Suprapubic skin (tissue), 4 donors: ENCODE measurements around the gene CEP112. TPM values are rescaled to one million over a fixed set of nuclear protein-coding genes. Genes with fewer than 3 reads are reported as not detected.

ENCODE experiments used
- DNase-seq, 2 donors: peaks; one replicate each; pipeline ENCODE4 v3.0.0-alpha.2; 2019; ENCODE audit warnings: low spot score in 2 of 2
- H3K27ac ChIP-seq: fragments of 200-600 bp; sonication (generic); one replicate; pipeline ENCODE4 v1.5.1; 2019
- H3K27me3 ChIP-seq: fragments of 200-600 bp; sonication (generic); one replicate; pipeline ENCODE4 v1.5.1; 2019
- H3K36me3 ChIP-seq: fragments of 200-600 bp; sonication (generic); one replicate; pipeline ENCODE4 v1.5.1; 2019
- H3K4me1 ChIP-seq: fragments of 200-600 bp; sonication (generic); one replicate; pipeline ENCODE4 v1.5.1; 2019
- H3K4me3 ChIP-seq: fragments of 200-600 bp; sonication (generic); one replicate; pipeline ENCODE4 v1.5.1; 2019; ENCODE audit warnings: mild to moderate bottlenecking
- H3K9me3 ChIP-seq: fragments of 200-600 bp; sonication (generic); one replicate; pipeline ENCODE4 v1.5.1; 2019
- CTCF ChIP-seq, 2 donors: fragments of 200-600 bp in 1 of 2; fragments of 450-650 bp in 1 of 2; sonication (generic) in 1 of 2; IDR thresholded peaks; one replicate each; pipeline ENCODE4 v1.5.1; 2016 to 2019; ENCODE audit warnings: antibody characterized with exemption in 2 of 2, mild to moderate bottlenecking in 1 of 2, moderate library complexity in 1 of 2
- EP300 ChIP-seq: sonication (generic); formaldehyde crosslinking; IDR thresholded peaks from one replicate; pipeline ENCODE4 v1.6.1; 2017; ENCODE audit warnings: antibody characterized with exemption
- POLR2A ChIP-seq, 2 donors: fragments of 450-650 bp; IDR thresholded peaks; one replicate each; pipeline ENCODE4 v1.6.1; 2017; ENCODE audit warnings: antibody characterized with exemption in 2 of 2, mild to moderate bottlenecking in 2 of 2, moderate library complexity in 2 of 2
- POLR2AphosphoS5 ChIP-seq, 3 donors: sonication (generic); formaldehyde crosslinking; IDR thresholded peaks; one replicate each; pipeline ENCODE4 v1.6.1; 2017; ENCODE audit warnings: antibody characterized with exemption in 3 of 3
- WGBS: methylation state at CpG from one replicate; pipeline ENCODE4 v1.1.5; 2018; 5-methylcytosine and 5-hydroxymethylcytosine counted together
- total RNA-seq, 4 donors: library from RNA; depleted of rRNA; stranded (reverse); fragments of >200 nt; gene quantifications; one replicate each; pipeline ENCODE4 v1.1.0, GENCODE V29; 2016

CEP112 gene
- total RNA-seq, 4 donors from 2014 or later: 0.68 to 14.1 (median 6.6) TPM

GRCh38 chr17:66222798-66223350 is 30.9 kb upstream of the CEP112 start:
- Histone ChIP-seq H3K4me3 (no peak overlapping the region), H3K27ac (no peak overlapping the region), H3K4me1 (no peaks in the 10 kb centered on the region), H3K36me3 (no peaks in the 10 kb centered on the region), H3K27me3 (peaks cover 10% of the 10 kb centered on the region), H3K9me3 (no peaks in the 10 kb centered on the region)
- WGBS: 87% methylated on average over 5 of the region's 5 CpGs
- TF ChIP-seq POLR2AphosphoS5 (IDR thresholded peaks at IDR 0.05): no peak
- no peak for TF ChIP-seq CTCF (IDR thresholded peaks at IDR 0.05)
- TF ChIP-seq EP300: no peak
- no peak for TF ChIP-seq POLR2A (IDR thresholded peaks at IDR 0.05)
- DNase-seq: no peak

- Histone ChIP-seq H3K9me3 (no peaks in the 10 kb centered on the region), H3K27me3 (peaks cover 10% of the 10 kb centered on the region), H3K4me1 (no peaks in the 10 kb centered on the region), H3K4me3 (no peak overlapping the region), H3K27ac (no peak overlapping the region), H3K36me3 (no peaks in the 10 kb centered on the region)
- WGBS: 81% methylated on average over 11 of the region's 11 CpGs
- no peak for DNase-seq
- TF ChIP-seq CTCF (IDR thresholded peaks at IDR 0.05): no peak
- TF ChIP-seq POLR2A (IDR thresholded peaks at IDR 0.05): no peak
- no peak for TF ChIP-seq POLR2AphosphoS5 (IDR thresholded peaks at IDR 0.05)
- no peak for TF ChIP-seq EP300
These were observed 30.0 kb upstream of the CEP112 start for GRCh38 chr17:66221755-66222530.

GRCh38 chr17:66221343-66221742 is 29.4 kb upstream of the CEP112 start:
- no peaks in the 10 kb centered on the region for H3K4me1 ChIP-seq
- H3K9me3 ChIP-seq: no peaks in the 10 kb centered on the region
- TF ChIP-seq EP300 (no peak), POLR2AphosphoS5 (IDR thresholded peaks at IDR 0.05) (no peak), CTCF (IDR thresholded peaks at IDR 0.05) (no peak), POLR2A (IDR thresholded peaks at IDR 0.05) (no peak)
- no peaks in the 10 kb centered on the region for H3K36me3 ChIP-seq
- H3K27me3 ChIP-seq: peaks cover 10% of the 10 kb centered on the region
- no peak overlapping the region for H3K4me3 ChIP-seq
- DNase-seq: no peak
- H3K27ac ChIP-seq: no peak overlapping the region

- H3K9me3 ChIP-seq: no peaks in the 10 kb centered on the region
- H3K27ac ChIP-seq: no peak overlapping the region
- no peaks in the 10 kb centered on the region for H3K36me3 ChIP-seq
- 75% methylated on average over 8 of the region's 8 CpGs for WGBS
- H3K4me3 ChIP-seq: no peak overlapping the region
- H3K4me1 ChIP-seq: no peaks in the 10 kb centered on the region
- H3K27me3 ChIP-seq: peaks cover 10% of the 10 kb centered on the region
- no peak for DNase-seq
- TF ChIP-seq EP300 (no peak), CTCF (IDR thresholded peaks at IDR 0.05) (no peak), POLR2A (IDR thresholded peaks at IDR 0.05) (no peak), POLR2AphosphoS5 (IDR thresholded peaks at IDR 0.05) (no peak)
These were observed 28.3 kb upstream of the CEP112 start for GRCh38 chr17:66220079-66220835.

- TF ChIP-seq EP300: no peak
- TF ChIP-seq POLR2AphosphoS5 (IDR thresholded peaks at IDR 0.05): no peak
- TF ChIP-seq POLR2A (IDR thresholded peaks at IDR 0.05): no peak
- TF ChIP-seq CTCF (IDR thresholded peaks at IDR 0.05): no peak
- peaks cover 7% of the 10 kb centered on the region for H3K27me3 ChIP-seq
- WGBS: 94% methylated on average over 3 of the region's 3 CpGs
- no peaks in the 10 kb centered on the region for H3K9me3 ChIP-seq
- H3K4me3 ChIP-seq: no peak overlapping the region
- H3K36me3 ChIP-seq: no peaks in the 10 kb centered on the region
- no peak for DNase-seq
- H3K27ac ChIP-seq: no peak overlapping the region
- H3K4me1 ChIP-seq: no peaks in the 10 kb centered on the region
These were observed 23.6 kb upstream of the CEP112 start for GRCh38 chr17:66215529-66215911.
